ENCODE measurements around the gene SPP1. TPM values are rescaled to one million over a fixed set of nuclear protein-coding genes. Genes with fewer than 3 reads are reported as not detected.

The SPP1 gene
- total RNA-seq, 4 donors from 2014 or later, result 43.3 to 2,902 (median 151) TPM

DNA sequence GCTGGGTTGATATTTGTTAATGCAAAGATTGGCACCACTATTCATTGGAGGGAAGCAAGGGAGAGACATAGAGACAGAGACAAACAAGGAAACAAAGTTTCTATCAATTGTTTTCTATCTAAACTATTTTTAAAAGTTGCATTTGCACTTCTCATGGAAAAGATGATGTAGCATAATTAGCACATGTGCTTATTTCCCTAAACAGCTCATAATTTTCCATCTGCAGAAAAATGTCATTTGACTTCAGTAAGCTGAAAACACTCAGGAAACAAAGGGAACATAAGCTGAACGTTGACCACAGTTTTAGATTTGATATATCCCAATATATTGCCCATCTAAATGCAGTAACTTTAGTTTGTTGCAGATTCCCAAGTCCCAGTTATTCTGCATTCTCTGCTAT, 18.5 kb upstream of the SPP1 start:
- TF ChIP-seq, protein P1, sequence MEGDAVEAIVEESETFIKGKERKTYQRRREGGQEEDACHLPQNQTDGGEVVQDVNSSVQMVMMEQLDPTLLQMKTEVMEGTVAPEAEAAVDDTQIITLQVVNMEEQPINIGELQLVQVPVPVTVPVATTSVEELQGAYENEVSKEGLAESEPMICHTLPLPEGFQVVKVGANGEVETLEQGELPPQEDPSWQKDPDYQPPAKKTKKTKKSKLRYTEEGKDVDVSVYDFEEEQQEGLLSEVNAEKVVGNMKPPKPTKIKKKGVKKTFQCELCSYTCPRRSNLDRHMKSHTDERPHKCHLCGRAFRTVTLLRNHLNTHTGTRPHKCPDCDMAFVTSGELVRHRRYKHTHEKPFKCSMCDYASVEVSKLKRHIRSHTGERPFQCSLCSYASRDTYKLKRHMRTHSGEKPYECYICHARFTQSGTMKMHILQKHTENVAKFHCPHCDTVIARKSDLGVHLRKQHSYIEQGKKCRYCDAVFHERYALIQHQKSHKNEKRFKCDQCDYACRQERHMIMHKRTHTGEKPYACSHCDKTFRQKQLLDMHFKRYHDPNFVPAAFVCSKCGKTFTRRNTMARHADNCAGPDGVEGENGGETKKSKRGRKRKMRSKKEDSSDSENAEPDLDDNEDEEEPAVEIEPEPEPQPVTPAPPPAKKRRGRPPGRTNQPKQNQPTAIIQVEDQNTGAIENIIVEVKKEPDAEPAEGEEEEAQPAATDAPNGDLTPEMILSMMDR (IDR thresholded peaks at IDR 0.05; ENCODE audit: low read depth), result no peak

DNA sequence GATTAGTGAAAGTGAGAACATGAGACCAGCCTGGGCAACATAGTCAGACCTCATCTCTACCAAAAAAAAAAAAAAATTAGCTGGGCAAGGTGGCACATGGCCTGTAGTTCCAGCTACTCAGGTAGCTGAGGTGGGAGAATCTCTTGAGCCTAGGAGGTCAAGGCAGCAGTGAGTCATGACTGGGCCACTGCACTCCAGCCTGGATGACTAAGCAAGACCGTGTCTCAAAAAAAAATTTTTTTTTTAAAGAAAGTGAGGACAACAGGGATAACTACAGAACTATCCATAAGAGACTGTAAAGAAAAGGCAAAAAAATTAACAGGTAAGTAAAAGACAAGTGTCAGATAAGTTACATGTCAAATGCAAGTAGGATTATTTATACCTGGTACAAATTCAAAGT, 13.5 kb upstream of the SPP1 start:
- TF ChIP-seq, protein P1 (IDR thresholded peaks at IDR 0.05; ENCODE audit: low read depth), result no peak

DNA sequence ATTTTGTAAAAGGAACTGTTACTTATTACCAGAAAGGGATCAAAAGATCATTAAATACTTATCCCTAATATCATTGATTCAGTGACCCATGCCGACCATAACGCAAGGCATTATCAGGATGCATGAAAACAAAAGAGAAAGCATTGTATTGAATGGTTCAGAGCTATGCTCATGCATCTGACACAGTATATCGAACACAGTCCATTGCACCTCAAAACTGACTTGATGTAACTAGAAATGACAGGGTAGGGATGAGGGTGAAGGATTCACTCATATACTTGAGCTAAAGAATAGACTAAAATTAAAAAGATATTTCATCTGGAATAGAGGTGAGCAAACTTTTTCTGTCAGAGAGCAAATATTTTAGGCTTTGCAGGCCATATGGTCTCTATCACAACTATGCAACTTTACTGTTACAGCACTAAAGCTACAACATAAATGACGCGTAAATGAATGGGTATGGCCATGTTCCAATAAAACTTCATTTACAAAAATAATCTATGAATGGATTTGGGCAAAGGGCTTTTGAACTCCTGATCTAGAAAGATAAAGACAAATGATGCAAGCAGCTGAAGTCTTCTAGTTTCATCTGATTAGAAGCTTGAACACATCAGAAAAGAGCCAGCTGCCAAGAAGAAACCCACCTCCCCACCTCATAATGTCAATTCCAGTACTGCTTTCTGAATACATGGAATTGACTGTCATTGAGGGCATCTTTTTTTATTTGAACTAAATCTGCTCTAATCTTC, 12.9 kb upstream of the SPP1 start:
- TF ChIP-seq, protein P1 (IDR thresholded peaks at IDR 0.05; ENCODE audit: low read depth), result no peak

DNA sequence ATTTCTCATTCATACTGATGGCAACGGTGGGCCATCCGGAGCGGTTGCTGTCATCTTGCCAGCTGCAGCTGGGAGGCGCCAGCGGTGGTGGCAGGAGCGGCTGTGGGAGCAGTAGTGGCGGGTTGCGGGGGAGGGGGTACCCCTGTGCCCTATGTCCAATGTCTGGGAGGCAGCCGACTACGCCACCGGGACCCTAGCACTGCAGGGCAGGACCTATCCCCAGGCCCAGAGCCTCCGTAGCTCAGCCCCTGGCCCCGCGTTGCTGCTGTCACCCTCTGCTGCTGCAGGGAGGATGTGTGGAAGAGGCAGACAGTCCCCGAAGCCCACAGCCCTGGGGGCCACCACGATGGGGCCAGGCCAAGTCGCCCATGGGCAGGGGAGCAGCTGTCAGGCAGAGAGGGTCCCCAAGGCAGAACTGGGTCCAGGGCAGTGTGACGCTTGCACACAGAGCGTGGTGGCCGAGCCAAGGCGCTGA, 10.0 kb upstream of the SPP1 start:
- TF ChIP-seq, protein P1 (IDR thresholded peaks at IDR 0.05; ENCODE audit: low read depth), result no peak

DNA sequence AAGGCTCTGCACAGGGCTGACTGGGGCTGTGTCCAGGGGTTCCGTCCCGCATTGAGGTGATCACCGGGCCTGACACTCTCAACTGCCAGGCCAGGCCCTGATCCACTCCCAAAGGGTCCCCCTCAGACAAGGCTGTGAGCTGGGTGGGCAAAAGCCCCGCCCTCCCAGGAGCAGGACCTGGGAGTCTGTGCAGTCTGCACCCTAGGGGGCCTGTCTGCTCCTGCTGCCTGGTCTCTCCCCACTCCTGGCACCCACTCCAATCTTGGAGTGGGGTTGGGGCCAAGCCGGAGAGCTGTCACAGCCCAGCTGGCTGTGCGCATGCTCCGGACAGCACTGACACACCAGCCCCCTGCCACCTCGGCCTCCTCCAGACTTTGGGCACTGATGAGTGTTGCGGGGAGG, 9.4 kb upstream of the SPP1 start:
- TF ChIP-seq, protein P1 (IDR thresholded peaks at IDR 0.05; ENCODE audit: low read depth), result no peak

DNA sequence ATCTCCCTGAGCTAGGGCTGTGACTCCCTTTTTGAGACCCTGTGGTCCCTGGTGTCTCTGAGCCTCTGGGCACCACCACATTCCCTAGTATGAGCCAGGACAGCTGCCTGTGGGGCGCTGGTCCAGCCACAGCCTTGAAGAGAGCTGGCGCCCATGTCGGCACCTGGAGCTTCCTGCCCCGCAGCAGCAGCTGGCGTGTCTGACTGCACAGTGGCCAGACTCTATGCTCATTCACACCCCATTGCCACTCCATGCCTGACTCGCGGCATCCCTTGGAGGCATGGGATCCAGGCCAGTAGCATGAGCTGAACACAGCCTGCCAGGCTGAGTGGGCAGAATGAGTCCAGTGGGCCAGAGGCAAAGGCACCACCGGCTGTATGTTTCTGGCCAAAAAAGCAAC, 8.3 kb upstream of the SPP1 start:
- TF ChIP-seq, protein P1 (IDR thresholded peaks at IDR 0.05; ENCODE audit: low read depth), result no peak

DNA sequence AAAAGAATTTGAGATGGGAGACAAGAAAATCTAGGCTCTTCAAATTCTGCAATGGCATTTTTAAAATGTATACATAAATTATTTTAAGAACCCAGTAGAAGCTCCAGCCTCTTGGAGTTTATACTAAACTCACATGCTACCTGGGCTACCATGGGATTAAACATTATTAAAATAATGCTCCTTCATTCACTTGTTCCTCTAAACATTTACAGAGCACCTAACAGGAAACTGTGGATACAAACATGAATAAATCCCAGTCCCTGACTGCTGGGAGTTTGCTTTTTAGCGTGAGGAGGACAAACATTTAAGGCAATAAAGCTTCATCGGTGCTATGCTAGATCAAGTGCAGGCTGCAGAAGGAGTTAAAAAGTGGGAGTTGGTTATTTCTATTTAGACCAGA, 5.4 kb upstream of the SPP1 start:
- TF ChIP-seq, protein P1 (IDR thresholded peaks at IDR 0.05; ENCODE audit: low read depth), result no peak

Measured in subcutaneous adipose tissue (tissue), 4 donors.